GM18858 (cell line): Measurements from ENCODE around the gene TMEM200A.

Experiments used
- ATAC-seq: cut with Tn5 transposase; IDR thresholded peaks from one replicate; pipeline ENCODE4 v1.9.1; 2021; ENCODE audit not compliant: unreplicated experiment

The TMEM200A gene

GRCh38 chr6:130485870-130486269 lies 120.1 kb downstream of the TMEM200A start:
- ATAC-seq = no peak

GRCh38 chr6:130486417-130486816 lies 120.6 kb downstream of the TMEM200A start:
- no peak for ATAC-seq

- no peak for ATAC-seq
Observed at GRCh38 chr6:130489514-130489913, 123.7 kb downstream of the TMEM200A start.
